NT2/D1 (cell line): ENCODE data around the gene POU3F2.
A peak's percentile ranks its signal among the peaks of the same experiment; 100 is the strongest.

ENCODE experiments used
- DNase-seq: peaks from one replicate; pipeline ENCODE4 v3.0.0-alpha.2; 2011; ENCODE audit warnings: low read depth, low spot score
- H3K27me3 ChIP-seq: 2 replicates; pipeline ENCODE4 v1.6.0; 2011; ENCODE audit warnings: mild to moderate bottlenecking; ENCODE audit not compliant: insufficient read length, insufficient read depth
- H3K36me3 ChIP-seq: 2 replicates; pipeline ENCODE4 v1.6.1; 2011; ENCODE audit warnings: mild to moderate bottlenecking, low read length, mixed read lengths; ENCODE audit not compliant: insufficient read depth, insufficient read length
- H3K4me1 ChIP-seq: 2 replicates; pipeline ENCODE4 v1.5.1; 2011; ENCODE audit not compliant: insufficient read depth, insufficient read length
- H3K4me3 ChIP-seq: 2 replicates; pipeline ENCODE4 v1.5.1; 2011; ENCODE audit warnings: low read depth; ENCODE audit not compliant: insufficient read length
- H3K9ac ChIP-seq: 2 replicates; pipeline ENCODE4 v1.6.0; 2011; ENCODE audit warnings: low read depth; ENCODE audit not compliant: insufficient read length
- H3K9me3 ChIP-seq: 2 replicates; pipeline ENCODE4 v1.5.1; 2011; ENCODE audit warnings: mild to moderate bottlenecking, low read length; ENCODE audit not compliant: insufficient read depth
- SUZ12 ChIP-seq: IDR thresholded peaks from 2 replicates; pipeline ENCODE4 v1.6.1; 2011; ENCODE audit not compliant: insufficient read length, insufficient read depth; ENCODE audit errors: extremely low read depth
- YY1 ChIP-seq: IDR thresholded peaks from 2 replicates; pipeline ENCODE4 v1.6.1; 2011; ENCODE audit not compliant: insufficient read length, insufficient read depth
- ZNF274 ChIP-seq: IDR thresholded peaks from 2 replicates; pipeline ENCODE4 v1.6.1; 2011; ENCODE audit warnings: mild to moderate bottlenecking, low read depth, low read length

The POU3F2 gene

DNA sequence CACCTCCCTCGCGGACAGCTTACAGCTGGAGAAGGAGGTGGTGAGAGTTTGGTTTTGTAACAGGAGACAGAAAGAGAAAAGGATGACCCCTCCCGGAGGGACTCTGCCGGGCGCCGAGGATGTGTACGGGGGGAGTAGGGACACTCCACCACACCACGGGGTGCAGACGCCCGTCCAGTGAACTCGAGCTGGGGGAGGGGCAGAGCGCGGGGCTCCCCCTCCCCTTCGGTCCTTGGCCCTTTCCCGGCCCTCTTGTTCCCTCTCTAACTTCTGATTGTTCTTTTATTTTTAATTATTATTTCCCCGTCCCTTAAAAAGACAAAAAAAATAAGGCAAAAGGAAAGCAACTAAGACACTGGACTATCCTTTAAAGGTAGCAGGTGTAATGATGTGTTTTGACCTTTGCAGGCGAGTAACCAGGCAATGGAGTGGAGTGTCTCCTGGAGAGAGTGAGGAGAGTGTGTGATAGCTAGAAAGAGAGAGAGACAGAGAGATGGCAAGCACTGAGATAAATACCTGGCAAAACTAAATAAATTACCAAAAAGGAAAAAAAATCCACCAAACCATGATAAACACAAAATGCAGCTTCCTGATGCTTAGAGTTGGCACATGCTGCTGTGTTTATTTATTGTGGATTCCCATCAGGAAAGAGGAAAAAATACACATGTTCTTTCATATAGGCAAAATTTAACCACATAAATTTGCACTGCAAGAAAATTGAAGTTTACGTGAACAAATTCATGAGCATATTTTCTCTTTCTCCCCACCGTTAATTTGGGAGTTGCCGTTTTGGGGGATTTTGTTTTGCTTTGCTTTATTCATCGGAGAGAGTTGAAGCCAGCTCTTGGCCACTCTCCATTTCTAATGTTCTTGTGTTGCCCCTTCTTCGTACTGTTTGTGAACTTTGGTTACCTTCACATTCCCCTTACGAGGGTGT, 1.9 kb downstream of the POU3F2 start:
- Histone ChIP-seq H3K4me1 (peaks cover 8% of the 10 kb centered on the region), H3K4me3 (peak overlapping the region; percentile 40), H3K9me3 (no peaks in the 10 kb centered on the region), H3K27me3 (peaks cover 91% of the 10 kb centered on the region), H3K9ac (no peak overlapping the region), H3K36me3 (no peaks in the 10 kb centered on the region)
- no peak for TF ChIP-seq YY1
- no peak for TF ChIP-seq ZNF274
- no peak for TF ChIP-seq SUZ12
- no peak for DNase-seq

DNA sequence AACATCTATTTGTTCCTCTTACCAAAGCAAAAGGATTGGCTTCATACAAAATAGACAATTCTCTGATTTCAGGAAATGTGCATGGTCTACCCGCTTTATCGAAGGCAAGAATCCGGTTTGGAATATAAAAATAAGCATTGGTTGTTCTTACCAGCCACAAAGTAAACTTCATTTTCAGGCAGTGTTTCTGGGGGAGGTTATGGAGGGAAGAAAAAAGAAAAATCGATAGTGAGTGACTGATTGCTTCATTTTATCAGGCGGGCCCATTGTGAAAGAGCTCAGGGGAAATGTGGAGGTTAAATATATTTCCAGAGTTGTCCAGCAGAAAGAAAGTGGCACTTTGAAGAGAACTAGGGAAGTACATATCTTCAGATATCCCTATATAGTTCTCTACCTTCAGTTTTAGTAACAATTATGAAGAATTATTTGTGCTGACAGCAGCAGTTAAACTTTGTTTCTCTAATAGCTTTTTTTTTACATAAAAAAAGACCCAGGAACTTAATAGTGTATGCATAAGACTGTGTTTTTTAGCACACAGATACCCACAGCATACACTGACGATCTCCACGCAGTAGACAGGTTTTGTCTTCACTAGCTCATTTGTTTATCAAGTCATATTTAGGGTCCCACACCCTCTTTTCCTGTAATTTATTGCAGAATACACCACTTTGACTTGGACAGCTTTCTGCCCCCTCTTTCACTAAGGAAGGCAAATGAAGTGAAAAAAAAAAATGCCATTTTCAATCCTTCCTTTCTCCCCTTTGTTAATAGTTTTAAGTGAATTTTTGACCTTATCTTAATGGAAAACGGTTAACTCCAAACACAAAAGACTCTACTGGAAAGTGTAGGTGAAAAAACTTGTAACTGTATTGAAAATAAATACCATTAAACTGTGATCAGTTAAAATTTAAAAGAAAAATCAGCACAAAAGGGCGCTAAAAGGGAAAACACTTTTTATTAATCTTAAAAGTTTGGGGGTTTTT, 2.9 kb downstream of the POU3F2 start:
- Histone ChIP-seq H3K9me3 (no peaks in the 10 kb centered on the region), H3K4me3 (no peak overlapping the region), H3K27me3 (peaks cover 91% of the 10 kb centered on the region), H3K36me3 (no peaks in the 10 kb centered on the region), H3K9ac (no peak overlapping the region), H3K4me1 (peaks cover 6% of the 10 kb centered on the region)
- DNase-seq: no peak
- no peak for TF ChIP-seq YY1
- TF ChIP-seq ZNF274: no peak
- no peak for TF ChIP-seq SUZ12

DNA sequence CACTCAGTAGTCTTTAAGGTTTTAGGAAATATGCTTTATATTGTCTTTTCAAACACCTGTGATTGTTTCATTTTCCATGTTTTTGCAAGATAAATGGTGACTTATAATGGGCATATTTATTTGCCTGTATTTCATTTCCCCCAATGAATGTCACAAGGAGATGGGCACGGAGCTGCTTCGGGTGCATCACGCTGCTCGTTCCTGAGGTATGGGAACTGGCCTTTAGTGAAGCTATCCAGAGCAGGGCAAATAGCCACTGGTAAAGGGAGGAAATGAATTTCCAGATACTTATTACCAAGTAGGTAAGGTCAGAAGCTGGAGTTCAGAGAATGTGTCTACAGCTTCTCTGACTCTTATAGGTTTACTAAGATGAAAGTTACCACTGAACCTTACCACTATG, 3.7 kb downstream of the POU3F2 start:
- peaks cover 91% of the 10 kb centered on the region for H3K27me3 ChIP-seq
- peaks cover 6% of the 10 kb centered on the region for H3K4me1 ChIP-seq
- no peak overlapping the region for H3K9ac ChIP-seq
- no peaks in the 10 kb centered on the region for H3K36me3 ChIP-seq
- TF ChIP-seq ZNF274 (no peak), YY1 (no peak), SUZ12 (no peak)
- H3K4me3 ChIP-seq: no peak overlapping the region
- no peaks in the 10 kb centered on the region for H3K9me3 ChIP-seq
- no peak for DNase-seq

GRCh38 chr6:98838975-98839374, 4.6 kb downstream of the POU3F2 start:
- no peaks in the 10 kb centered on the region for H3K9me3 ChIP-seq
- no peak overlapping the region for H3K9ac ChIP-seq
- no peak for DNase-seq
- H3K36me3 ChIP-seq: no peaks in the 10 kb centered on the region
- H3K4me3 ChIP-seq: no peak overlapping the region
- no peak for TF ChIP-seq SUZ12
- no peak for TF ChIP-seq YY1
- no peak for TF ChIP-seq ZNF274
- H3K27me3 ChIP-seq: peaks cover 91% of the 10 kb centered on the region
- H3K4me1 ChIP-seq: peaks cover 5% of the 10 kb centered on the region

DNA sequence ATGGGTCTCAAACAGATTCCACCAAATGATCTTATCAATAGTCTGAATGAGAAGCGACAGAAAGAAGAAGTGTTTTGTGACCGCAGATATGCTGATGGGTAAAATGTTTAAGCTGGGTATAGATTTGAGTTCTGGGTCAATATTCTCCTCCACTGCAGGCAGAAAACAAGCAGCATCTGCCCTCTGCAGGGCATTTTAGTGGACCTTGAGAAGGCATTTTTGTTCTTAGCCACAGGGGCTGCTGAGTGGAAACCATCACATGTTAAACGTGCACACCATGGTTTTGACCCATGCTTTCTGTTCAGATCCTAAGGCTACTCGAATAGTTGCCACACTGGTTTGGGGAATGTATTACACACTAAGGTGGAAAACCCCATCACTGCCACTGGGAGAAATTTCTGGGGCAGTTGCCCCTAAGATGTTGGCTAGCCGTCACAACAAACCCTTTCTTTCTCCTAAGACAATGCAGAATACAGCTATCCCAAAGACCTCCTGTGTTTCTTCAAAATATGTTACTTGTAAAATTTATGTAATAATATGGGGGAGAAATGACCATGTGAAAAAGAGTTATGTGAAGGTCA, 5.5 kb downstream of the POU3F2 start:
- H3K4me1 ChIP-seq: peaks cover 5% of the 10 kb centered on the region
- peaks cover 99% of the 10 kb centered on the region for H3K27me3 ChIP-seq
- no peaks in the 10 kb centered on the region for H3K36me3 ChIP-seq
- DNase-seq: no peak
- no peak overlapping the region for H3K9ac ChIP-seq
- no peaks in the 10 kb centered on the region for H3K9me3 ChIP-seq
- H3K4me3 ChIP-seq: no peak overlapping the region
- TF ChIP-seq YY1: no peak
- TF ChIP-seq SUZ12: no peak
- no peak for TF ChIP-seq ZNF274

DNA sequence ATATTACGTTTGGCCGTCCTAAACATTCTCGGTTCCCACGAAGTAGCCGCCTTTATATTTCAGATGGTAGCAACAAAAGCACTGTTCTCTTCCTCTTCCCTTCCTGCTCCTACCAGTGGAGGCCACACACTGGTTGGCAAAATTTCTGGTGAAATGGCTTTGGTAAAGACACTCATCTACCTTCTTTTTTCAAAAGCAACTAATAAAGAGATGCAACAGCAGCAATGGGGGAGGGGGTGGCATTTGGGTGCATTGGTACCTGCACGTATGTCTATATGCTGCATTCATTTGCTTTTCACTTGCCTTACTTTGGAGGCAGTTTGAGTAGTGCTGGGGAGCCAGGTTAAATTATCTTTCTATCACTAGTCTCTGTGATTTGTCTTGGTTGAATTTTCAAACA, 6.0 kb downstream of the POU3F2 start:
- peaks cover 5% of the 10 kb centered on the region for H3K4me1 ChIP-seq
- no peaks in the 10 kb centered on the region for H3K9me3 ChIP-seq
- H3K27me3 ChIP-seq: peaks cover 96% of the 10 kb centered on the region
- H3K4me3 ChIP-seq: no peak overlapping the region
- DNase-seq: no peak
- no peaks in the 10 kb centered on the region for H3K36me3 ChIP-seq
- no peak overlapping the region for H3K9ac ChIP-seq
- no peak for TF ChIP-seq YY1

- H3K36me3 ChIP-seq: no peaks in the 10 kb centered on the region
- TF ChIP-seq ZNF274 (no peak), SUZ12 (no peak), YY1 (no peak)
- no peaks in the 10 kb centered on the region for H3K9me3 ChIP-seq
- DNase-seq: no peak
- H3K4me1 ChIP-seq: peaks cover 2% of the 10 kb centered on the region
- H3K4me3 ChIP-seq: no peak overlapping the region
- H3K9ac ChIP-seq: no peak overlapping the region
- peaks cover 90% of the 10 kb centered on the region for H3K27me3 ChIP-seq
Measured at GRCh38 chr6:98840996-98841513, 6.7 kb downstream of the POU3F2 start.
